Activated T-cell treated with anti-CD3 and anti-CD28 coated beads, Interleukin-2, amount 50 U/mL, for 24 hours (primary cell): Measurements from ENCODE around the gene KRT17.
"Not testable (repeated sequence)": the region's sequence is repeated elsewhere in the genome, so short reads cannot be mapped to it uniquely, and the experiment has no call there.

Source experiments
- DNase-seq: peaks from one replicate; pipeline ENCODE4 v3.0.0-alpha.2; 2020
- H3K27ac Mint-ChIP-seq: 2 replicates; pipeline ENCODE4 v1.8.0; 2020; ENCODE audit warnings: mild to moderate bottlenecking, mixed read lengths
- H3K27me3 Mint-ChIP-seq: 2 replicates; pipeline ENCODE4 v1.8.0; 2020; ENCODE audit warnings: mixed read lengths
- H3K36me3 Mint-ChIP-seq: 2 replicates; pipeline ENCODE4 v1.8.0; 2020; ENCODE audit warnings: low read depth, mixed read lengths
- H3K4me1 Mint-ChIP-seq: 2 replicates; pipeline ENCODE4 v1.8.0; 2020; ENCODE audit warnings: low read depth, mixed read lengths
- H3K4me3 Mint-ChIP-seq: 2 replicates; pipeline ENCODE4 v1.8.0; 2020; ENCODE audit warnings: mild to moderate bottlenecking, moderate library complexity, mixed read lengths
- H3K9me3 Mint-ChIP-seq: 2 replicates; pipeline ENCODE4 v1.8.0; 2020; ENCODE audit warnings: mixed read lengths

KRT17 gene

DNA sequence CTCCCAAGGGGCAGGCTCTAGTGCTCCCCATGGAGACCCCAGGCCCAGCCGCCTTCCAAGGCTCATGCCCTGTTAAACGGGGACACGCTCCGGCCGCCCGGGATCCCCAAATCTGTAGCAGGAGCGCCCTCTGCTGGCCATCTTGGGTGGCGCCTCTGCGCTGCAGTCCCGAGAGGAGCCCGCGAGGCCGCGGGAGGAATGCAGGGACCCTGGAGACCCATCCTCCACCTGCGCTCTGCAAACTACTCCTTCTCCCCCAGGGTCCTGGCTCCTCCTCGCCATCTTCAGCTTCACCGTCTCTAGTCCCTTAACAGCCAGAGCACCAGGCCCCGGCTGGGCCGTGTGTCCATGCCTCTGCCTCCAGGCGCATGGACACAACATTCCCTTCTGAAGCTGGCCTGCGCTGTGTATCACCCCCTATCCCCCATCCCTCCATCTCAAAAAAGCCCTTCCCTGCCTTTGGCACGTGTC is 23.6 kb upstream of the KRT17 start:
- peak; percentile 95 for DNase-seq
- H3K4me3 Mint-ChIP-seq: peak overlapping the region; percentile 61
- no peaks in the 10 kb centered on the region for H3K9me3 Mint-ChIP-seq
- peaks cover 10% of the 10 kb centered on the region for H3K4me1 Mint-ChIP-seq
- no peak overlapping the region for H3K27ac Mint-ChIP-seq
- no peaks in the 10 kb centered on the region for H3K36me3 Mint-ChIP-seq
- H3K27me3 Mint-ChIP-seq: no peaks in the 10 kb centered on the region

DNA sequence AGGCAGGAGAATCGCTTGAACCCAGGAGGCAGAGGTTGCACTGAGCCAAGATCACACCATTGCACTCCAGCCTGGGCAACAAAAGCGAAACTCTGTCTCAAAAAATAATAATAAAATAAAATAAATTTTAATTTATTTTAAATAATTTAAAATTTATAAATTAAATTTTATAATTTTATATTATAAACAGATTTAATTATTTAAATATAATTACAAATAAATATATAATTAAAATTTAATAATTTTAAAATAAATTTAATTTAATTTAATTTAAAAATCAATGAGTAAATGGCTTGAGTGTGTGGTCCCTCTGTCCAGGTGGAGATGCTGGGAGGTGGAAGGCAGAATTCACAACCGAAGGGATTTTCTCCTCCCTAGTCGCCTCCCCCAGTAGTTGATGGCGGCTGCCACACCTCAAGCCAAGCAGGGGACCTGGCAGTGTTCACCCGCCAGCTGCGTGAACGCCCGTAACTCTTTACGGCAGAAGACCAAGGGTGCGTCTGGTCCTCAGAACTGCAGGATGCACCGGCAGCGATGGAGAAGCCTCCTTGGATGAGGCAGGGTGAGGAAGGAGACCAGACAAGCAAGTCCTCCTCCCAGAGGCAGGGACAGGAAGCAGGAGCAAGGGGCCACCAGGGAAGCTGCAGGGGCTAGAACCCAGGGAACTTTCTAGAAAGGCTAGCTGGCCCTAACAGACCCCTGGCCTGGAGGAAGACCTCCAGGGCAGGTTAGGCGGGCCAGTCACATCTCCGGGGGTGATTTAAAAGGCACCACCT is 22.9 kb upstream of the KRT17 start:
- no peak overlapping the region for H3K4me3 Mint-ChIP-seq
- no peak overlapping the region for H3K27ac Mint-ChIP-seq
- H3K9me3 Mint-ChIP-seq: no peaks in the 10 kb centered on the region
- peak; percentile 36 for DNase-seq
- peaks cover 10% of the 10 kb centered on the region for H3K4me1 Mint-ChIP-seq
- H3K36me3 Mint-ChIP-seq: no peaks in the 10 kb centered on the region
- H3K27me3 Mint-ChIP-seq: no peaks in the 10 kb centered on the region

DNA sequence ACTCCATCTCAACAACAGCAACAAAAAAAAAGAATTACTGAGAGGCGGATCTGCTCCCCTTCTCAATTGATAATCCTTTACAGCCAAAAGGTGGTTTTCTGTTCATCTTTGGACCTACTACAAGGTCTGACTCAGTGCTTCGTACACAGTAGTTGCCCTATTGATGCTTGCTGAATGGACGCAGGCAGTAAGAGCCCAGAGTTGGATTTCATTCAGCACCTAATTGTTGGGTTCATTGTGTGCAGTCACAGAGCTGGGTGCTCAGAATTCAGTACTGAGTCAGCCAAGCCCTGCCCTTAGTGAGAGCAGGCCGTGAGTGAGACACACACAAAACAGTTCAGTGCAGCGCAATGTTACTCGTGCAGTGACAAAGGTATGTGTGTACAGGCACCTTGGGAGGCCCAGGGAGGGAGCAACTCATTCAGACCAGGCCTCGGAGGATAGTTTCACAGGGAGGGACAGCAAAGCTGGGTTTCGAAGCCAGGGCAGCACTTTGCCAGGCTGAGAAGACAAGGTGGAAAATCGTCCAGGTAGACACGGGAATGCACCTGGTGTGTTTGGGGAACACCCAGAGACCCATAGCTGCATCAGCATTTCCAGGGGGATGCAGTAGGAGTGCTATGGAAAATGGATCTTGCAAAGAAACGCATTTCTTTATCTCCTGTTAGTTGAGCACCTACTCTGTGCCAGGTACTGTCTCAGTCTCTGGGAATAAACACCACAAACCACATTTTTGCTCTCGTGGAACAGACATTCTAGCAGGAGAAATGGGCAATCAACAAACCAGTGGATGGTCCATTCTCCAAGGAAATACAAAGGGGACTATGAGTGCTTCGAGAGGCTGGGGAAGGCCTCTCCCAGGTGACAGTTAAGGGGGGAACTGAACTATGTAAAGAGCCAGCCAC is 18.1 kb upstream of the KRT17 start:
- DNase-seq: no peak
- no peak overlapping the region for H3K4me3 Mint-ChIP-seq
- no peaks in the 10 kb centered on the region for H3K4me1 Mint-ChIP-seq
- no peak overlapping the region for H3K27ac Mint-ChIP-seq
- no peaks in the 10 kb centered on the region for H3K9me3 Mint-ChIP-seq
- no peaks in the 10 kb centered on the region for H3K27me3 Mint-ChIP-seq
- no peaks in the 10 kb centered on the region for H3K36me3 Mint-ChIP-seq

DNA sequence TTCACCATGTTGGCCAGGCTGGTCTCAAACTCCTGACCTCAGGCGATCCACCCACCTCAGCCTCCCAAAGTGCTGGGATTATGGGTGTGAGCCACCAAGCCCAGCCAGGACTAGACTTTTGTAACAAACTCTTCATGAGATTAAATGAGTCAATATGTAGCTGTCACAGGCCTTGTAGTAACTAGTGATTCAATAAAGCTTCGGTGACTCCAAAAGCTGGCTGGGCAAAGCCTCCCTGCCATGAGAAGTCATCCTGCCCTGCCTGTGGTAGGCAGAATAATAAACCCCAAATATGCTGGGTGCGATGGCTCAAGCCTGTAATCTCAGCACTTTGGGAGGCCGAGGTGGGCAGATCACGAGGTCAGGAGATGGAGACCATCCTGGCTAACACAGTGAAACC is 16.2 kb upstream of the KRT17 start:
- not testable (repeated sequence) for H3K27me3 Mint-ChIP-seq, H3K4me1 Mint-ChIP-seq, H3K36me3 Mint-ChIP-seq, H3K9me3 Mint-ChIP-seq, H3K4me3 Mint-ChIP-seq, H3K27ac Mint-ChIP-seq, DNase-seq

DNA sequence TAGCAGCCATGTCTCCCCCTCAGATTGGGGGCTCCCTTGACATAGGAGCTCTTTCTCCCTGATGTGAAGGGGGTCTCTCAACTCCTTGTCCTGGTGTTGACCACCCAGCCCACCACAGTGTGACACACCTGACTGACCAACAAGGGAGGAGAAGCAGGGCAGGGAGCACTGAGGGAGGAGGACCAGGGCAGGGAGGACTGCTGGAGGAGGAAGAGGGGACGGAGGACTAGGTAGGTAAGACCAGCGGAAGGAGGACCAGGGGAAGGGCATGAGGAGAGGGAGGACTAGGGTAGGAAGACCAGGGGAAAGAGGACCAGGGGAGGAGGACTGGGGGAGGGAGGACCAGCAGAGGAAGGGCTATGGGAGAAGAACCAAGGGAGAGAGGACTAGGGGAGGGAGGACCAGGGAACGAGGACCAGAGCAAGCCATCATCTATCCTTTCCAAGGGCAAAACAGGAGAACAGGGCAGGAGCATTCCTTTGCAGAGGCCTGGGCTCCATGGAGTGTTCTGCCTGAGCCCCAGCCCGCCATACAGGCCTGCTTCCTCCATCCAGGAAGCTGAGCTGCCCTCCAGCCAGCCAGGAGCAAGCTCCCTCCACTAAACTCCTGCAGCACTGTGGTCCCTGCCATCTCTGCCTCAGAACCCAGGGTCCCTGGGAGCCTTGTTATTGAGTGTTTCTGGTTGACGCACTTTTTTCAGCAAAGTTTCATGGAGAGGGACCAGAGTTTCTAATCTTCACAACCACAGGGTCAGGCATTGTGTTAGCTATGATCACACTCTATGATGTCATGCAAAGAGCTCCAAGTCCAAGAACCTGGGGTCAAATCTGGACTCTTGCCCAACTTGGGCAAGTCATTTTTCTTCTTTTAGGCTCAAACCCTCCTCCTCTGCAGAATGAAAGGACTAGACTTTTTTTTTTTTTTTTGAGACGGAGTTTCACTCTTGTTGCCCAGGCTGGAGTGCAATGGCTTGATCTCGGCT is 15.4 kb upstream of the KRT17 start:
- Mint-ChIP-seq H3K36me3 (no peaks in the 10 kb centered on the region), H3K4me1 (no peaks in the 10 kb centered on the region), H3K27me3 (no peaks in the 10 kb centered on the region), H3K27ac (no peak overlapping the region), H3K4me3 (no peak overlapping the region), H3K9me3 (no peaks in the 10 kb centered on the region)
- DNase-seq: no peak

DNA sequence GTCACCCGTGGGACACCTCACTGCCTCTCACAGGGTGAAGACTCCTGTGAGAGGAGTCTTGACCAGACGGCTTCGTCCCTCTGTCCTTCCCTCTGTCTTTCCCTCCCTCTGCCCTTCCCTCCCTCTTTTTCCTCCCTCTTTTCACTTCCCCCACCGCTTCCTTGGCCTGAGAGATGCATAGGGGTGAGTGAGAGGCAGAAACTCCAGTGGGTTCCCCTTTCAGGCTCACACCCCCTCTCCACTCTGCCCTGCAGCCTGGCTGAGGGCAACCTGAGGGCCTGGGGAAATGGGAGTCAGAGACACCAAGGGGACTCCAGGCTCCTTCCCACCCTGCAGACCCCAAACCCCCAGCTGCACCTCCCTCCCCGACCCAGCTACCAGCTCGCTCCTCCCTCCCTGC is 14.6 kb upstream of the KRT17 start:
- no peak overlapping the region for H3K4me3 Mint-ChIP-seq
- no peaks in the 10 kb centered on the region for H3K27me3 Mint-ChIP-seq
- H3K27ac Mint-ChIP-seq: no peak overlapping the region
- DNase-seq: no peak
- H3K36me3 Mint-ChIP-seq: no peaks in the 10 kb centered on the region
- H3K9me3 Mint-ChIP-seq: no peaks in the 10 kb centered on the region
- no peaks in the 10 kb centered on the region for H3K4me1 Mint-ChIP-seq

DNA sequence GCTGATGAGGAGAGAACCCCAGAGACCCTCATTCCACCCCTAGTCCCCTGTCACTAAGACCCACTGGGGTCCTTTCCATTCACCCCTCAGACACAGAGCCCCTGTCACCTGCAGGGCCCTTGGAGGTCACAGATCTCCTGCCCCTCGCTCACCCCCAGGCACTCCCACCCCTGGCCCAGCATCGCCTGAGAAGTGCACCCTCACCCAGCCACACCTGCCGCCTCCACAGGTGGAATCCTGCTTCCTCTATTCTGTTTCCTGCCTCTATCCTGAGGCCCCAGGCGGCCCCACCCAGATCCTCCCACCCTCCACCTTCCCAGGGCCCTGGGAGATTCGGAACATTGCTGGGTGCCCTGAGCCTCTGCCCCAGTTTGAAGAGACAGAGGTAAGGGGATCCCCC is 13.8 kb upstream of the KRT17 start:
- no peak for DNase-seq
- Mint-ChIP-seq H3K27ac (no peak overlapping the region), H3K27me3 (no peaks in the 10 kb centered on the region), H3K4me1 (no peaks in the 10 kb centered on the region), H3K9me3 (no peaks in the 10 kb centered on the region), H3K4me3 (no peak overlapping the region), H3K36me3 (no peaks in the 10 kb centered on the region)

DNA sequence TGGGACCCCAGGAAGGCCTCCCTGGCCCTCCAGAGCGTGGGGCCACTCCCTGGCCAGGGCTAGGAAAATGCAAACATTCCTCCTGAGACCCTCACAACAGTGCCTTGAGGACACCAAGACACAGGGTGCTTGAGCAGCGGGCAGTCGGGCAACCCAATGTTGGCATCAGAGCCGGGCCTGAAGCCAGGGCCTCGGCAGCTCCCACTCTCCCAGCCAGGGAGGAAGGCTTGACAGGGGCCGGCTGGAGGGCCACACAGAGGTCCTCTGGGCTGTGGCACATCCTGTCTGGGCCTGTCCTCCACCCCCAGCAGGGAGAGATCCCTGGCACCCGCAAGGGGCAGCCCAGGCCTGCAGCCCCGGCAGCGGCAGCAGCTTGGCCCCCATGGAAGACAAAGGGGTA is 12.3 kb upstream of the KRT17 start:
- Mint-ChIP-seq H3K27me3 (no peaks in the 10 kb centered on the region), H3K4me1 (no peaks in the 10 kb centered on the region), H3K4me3 (no peak overlapping the region), H3K36me3 (no peaks in the 10 kb centered on the region), H3K27ac (no peak overlapping the region), H3K9me3 (no peaks in the 10 kb centered on the region)
- DNase-seq: no peak

DNA sequence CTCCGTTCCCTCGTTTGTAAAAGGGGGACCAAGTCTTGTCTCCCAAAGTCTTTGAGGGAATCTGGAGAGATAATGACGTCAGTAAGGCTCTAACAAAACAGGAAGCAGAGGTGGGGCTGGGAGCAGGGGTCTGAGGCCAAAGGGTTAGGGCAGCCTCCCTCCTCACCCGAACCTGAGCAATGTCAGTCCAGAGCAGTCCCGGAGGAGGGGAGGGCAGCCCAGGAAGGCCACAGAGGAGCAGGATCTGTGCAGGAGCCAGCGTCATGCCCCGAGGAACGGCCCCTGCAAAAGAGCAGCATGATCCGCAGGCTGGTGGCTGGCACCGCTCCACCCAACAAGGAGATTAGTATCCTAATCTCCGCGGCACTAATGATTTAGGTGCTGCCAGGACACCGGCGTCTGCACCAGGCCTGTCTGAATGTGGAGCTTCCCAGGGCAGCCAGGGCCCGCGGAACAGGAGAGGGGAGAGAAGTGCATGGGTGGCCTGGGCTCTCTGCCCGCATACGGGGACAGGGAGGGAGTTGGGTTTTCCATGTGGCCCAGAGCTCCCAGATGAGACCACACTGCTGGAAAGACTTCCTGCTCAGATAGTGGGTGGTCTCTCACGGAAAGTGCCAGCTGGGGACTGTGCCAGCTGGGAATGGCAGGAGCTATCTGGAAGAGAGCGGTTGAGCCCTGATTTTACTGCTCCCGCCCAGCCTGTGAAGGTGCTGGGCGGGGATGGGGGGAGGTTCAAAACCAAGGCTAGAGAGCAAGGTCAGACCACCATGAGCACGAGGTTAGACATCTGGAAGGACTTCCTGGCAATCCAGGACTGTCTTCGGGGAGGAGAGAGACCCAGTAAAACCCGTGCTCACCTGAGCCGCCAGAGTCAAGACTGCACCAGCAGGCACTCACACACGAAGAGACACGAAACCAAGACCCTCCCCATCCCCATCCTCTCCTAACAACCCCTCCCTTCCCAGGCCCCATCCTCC is 11.0 kb upstream of the KRT17 start:
- Mint-ChIP-seq H3K36me3 (no peaks in the 10 kb centered on the region), H3K9me3 (no peaks in the 10 kb centered on the region), H3K27ac (peak overlapping the region; percentile 26), H3K4me1 (no peaks in the 10 kb centered on the region), H3K4me3 (no peak overlapping the region), H3K27me3 (no peaks in the 10 kb centered on the region)
- DNase-seq: no peak

DNA sequence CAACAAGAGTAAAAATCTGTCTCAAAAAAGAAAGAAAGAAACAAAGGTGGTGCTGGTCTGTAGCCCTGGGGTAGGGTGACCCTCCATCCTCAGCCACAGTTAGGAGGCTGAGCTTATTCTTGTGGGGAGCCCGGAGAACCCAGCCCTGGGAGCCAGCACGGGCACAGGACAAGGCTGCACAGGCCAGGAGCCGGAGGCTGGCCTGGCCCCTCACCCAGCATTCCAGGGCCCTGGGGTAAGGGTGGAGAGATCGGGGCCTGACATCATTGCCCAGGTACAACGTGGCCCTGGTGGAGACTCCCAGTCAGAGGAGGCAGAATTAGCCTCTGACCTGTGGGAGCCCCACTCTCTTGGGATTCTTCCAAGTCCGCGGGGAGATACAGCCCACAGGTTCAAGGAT is 10.3 kb upstream of the KRT17 start:
- H3K4me1 Mint-ChIP-seq: no peaks in the 10 kb centered on the region
- H3K27ac Mint-ChIP-seq: peak overlapping the region; percentile 26
- no peak for DNase-seq
- H3K4me3 Mint-ChIP-seq: no peak overlapping the region
- no peaks in the 10 kb centered on the region for H3K27me3 Mint-ChIP-seq
- H3K36me3 Mint-ChIP-seq: no peaks in the 10 kb centered on the region
- no peaks in the 10 kb centered on the region for H3K9me3 Mint-ChIP-seq

DNA sequence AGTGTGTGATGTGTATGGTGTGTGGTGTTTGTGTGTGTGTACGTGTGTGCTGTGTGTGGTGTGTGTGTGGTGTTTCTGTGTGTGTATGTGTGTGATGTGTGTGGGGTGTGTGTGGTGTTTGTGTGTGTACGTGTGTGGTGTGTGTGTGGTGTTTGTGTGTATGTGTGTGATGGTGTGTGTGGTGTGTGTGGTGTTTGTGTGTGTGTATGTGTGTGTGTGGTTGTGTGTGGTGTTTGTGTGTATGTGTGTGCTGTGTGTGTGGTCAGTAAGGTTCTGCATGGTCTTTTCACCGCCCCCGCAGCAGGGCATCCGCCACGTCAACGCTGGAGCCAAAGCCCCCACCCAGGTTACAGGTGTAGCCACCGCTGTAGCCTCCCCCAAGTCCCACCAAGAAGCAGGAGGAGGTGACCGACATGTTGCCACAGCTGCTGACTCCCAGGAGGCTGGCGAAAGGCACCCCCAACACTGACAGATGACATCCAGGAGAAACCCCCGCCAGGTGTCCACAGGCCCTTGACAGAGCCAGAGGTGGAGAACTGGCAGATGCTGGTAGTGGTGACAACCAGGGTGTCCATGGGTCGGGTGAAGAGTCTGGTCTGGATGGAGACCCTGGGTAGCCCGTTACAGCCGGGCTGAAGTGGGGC is 9.3 kb upstream of the KRT17 start:
- Mint-ChIP-seq H3K9me3 (no peaks in the 10 kb centered on the region), H3K4me3 (no peak overlapping the region), H3K27ac (no peak overlapping the region), H3K36me3 (no peaks in the 10 kb centered on the region), H3K27me3 (no peaks in the 10 kb centered on the region), H3K4me1 (no peaks in the 10 kb centered on the region)
- DNase-seq: no peak

DNA sequence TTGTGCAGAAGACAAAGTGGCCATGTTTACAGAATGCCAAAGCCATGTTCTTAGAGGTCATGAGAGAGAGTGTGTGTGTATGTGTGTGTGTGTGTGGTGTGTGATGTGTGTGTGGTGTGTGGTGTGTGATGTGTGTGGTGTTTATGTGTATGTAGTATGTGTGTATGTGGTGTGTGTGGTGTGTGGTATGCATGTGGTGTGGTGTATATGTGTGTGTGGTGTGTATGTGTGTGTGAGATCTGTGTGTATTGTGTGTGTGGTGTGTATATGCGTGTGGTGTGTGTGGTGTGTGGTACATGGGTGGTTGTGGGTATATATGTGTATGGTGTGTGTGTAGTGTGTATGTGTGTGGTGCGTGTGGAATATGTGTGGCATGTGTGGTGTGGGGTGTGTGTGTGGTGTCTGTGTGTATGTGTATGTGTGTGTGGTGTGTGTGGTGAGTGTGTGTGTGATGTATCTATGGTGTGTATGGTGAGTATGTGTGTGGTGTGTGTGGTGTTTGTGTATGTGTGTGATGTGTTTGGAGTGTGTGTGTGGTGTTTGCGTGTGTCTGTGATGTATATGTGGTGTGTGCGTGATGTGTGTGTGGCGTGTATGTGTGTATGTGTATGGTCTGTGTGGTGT is 8.2 kb upstream of the KRT17 start:
- Mint-ChIP-seq H3K4me1 (no peaks in the 10 kb centered on the region), H3K27me3 (no peaks in the 10 kb centered on the region), H3K9me3 (no peaks in the 10 kb centered on the region), H3K27ac (no peak overlapping the region), H3K4me3 (no peak overlapping the region), H3K36me3 (no peaks in the 10 kb centered on the region)
- DNase-seq: no peak

DNA sequence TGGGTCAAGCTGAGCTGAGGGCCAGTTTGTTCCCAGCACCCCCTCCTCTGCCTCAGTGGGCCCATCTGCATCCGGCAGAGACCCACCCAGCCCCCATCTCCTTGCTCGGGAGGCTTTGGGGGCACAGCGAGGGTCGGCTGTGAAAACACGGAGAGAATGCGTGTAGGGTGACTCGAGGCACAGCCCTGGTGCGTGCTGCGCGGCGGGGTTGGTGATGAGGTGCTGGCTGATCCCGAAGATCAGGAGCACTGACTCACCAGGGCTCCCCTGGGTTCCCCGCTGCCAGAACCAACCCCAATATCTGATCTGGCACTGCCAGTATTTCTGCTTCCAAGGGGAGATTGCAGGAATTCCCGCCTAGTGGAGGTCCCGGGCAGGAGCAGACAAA is 7.5 kb upstream of the KRT17 start:
- Mint-ChIP-seq H3K4me1 (no peaks in the 10 kb centered on the region), H3K27ac (no peak overlapping the region), H3K4me3 (no peak overlapping the region), H3K27me3 (no peaks in the 10 kb centered on the region), H3K36me3 (no peaks in the 10 kb centered on the region), H3K9me3 (no peaks in the 10 kb centered on the region)
- DNase-seq: no peak
